ENCODE data around the gene HK1. TPM values are rescaled to one million over a fixed set of nuclear protein-coding genes. Genes with fewer than 3 reads are reported as not detected.

HK1 gene
- total and polyA plus RNA-seq, 10 donors: 19.0 to 108 (median 63.4) TPM

- peak; percentile 51 for DNase-seq
- intact Hi-C loops (cut with DNase I; ENCODE audit: low total_unique reads): loop anchor here (2.0 kb wide), 1 partner anchor 153 kb away; no protein-coding TSS in a partner anchor
- Histone ChIP-seq H3K36me3 (no peaks in the 10 kb centered on the region), H3K4me3 (no peak overlapping the region), H3K27me3 (replicated peaks in 1 of 7) (no peaks in the 10 kb centered on the region), H3K4me1 (peaks cover 0 to 25% (median 12%) of the 10 kb centered on the region in 6 donors), H3K9me3 (no peaks in the 10 kb centered on the region), H3K27ac (no peak overlapping the region)
- TF ChIP-seq POLR2A (IDR thresholded peaks at IDR 0.05): no peak
- no peak for TF ChIP-seq CTCF (IDR thresholded peaks at IDR 0.05 in 8 of 11, conservative IDR thresholded peaks at IDR 0.05 in 3 of 11)
- TF ChIP-seq POLR2AphosphoS5 (IDR thresholded peaks at IDR 0.05): no peak
- 57 to 70% (median 65%) methylated on average over 6 of the region's 6 CpGs for WGBS, 5 donors
Observed at GRCh38 chr10:69239816-69240434, 38.4 kb upstream of the HK1 start.

GRCh38 chr10:69240455-69240854 lies 37.8 kb upstream of the HK1 start:
- intact Hi-C loops (cut with DNase I; ENCODE audit: low total_unique reads): loop anchor here (2.0 kb wide), 1 partner anchor 152 kb away; no protein-coding TSS in a partner anchor
- Histone ChIP-seq H3K4me1 (peaks cover 0 to 25% (median 12%) of the 10 kb centered on the region in 6 donors), H3K9me3 (no peaks in the 10 kb centered on the region), H3K4me3 (no peak overlapping the region), H3K27me3 (replicated peaks in 1 of 7) (no peaks in the 10 kb centered on the region), H3K27ac (no peak overlapping the region), H3K36me3 (no peaks in the 10 kb centered on the region)
- 87 to 93% (median 90%) methylated on average over 11 of the region's 11 CpGs for WGBS, 5 donors
- TF ChIP-seq POLR2A (IDR thresholded peaks at IDR 0.05) (no peak), POLR2AphosphoS5 (IDR thresholded peaks at IDR 0.05) (no peak), CTCF (IDR thresholded peaks at IDR 0.05 in 8 of 11, conservative IDR thresholded peaks at IDR 0.05 in 3 of 11) (no peak)
- peak; percentile 56 for DNase-seq

- no peak overlapping the region for H3K4me3 ChIP-seq
- DNase-seq: peak; percentile 24
- WGBS, 5 donors: 77 to 92% (median 88%) methylated on average over 7 of the region's 7 CpGs
- TF ChIP-seq POLR2A (IDR thresholded peaks at IDR 0.05) (no peak), POLR2AphosphoS5 (IDR thresholded peaks at IDR 0.05) (no peak), CTCF (IDR thresholded peaks at IDR 0.05 in 8 of 11, conservative IDR thresholded peaks at IDR 0.05 in 3 of 11) (no peak)
- intact Hi-C loops (cut with DNase I; ENCODE audit: low total_unique reads): loop anchor here (2.0 kb wide), 1 partner anchor 151 kb away; no protein-coding TSS in a partner anchor
- no peaks in the 10 kb centered on the region for H3K9me3 ChIP-seq
- peaks cover 0 to 25% (median 12%) of the 10 kb centered on the region in 6 donors for H3K4me1 ChIP-seq
- H3K36me3 ChIP-seq: no peaks in the 10 kb centered on the region
- no peaks in the 10 kb centered on the region for H3K27me3 ChIP-seq (replicated peaks in 1 of 7)
- H3K27ac ChIP-seq: no peak overlapping the region
Observed at GRCh38 chr10:69241575-69241974, 36.7 kb upstream of the HK1 start.

GRCh38 chr10:69242040-69242851 lies 36.0 kb upstream of the HK1 start:
- intact Hi-C loops (cut with DNase I; ENCODE audit: low total_unique reads): no loop called here
- Histone ChIP-seq H3K27me3 (replicated peaks in 1 of 7) (no peaks in the 10 kb centered on the region), H3K36me3 (no peaks in the 10 kb centered on the region), H3K9me3 (no peaks in the 10 kb centered on the region), H3K4me3 (no peak overlapping the region), H3K4me1 (peaks cover 0 to 25% (median 12%) of the 10 kb centered on the region in 6 donors), H3K27ac (no peak overlapping the region)
- TF ChIP-seq POLR2AphosphoS5 (IDR thresholded peaks at IDR 0.05): no peak
- 78 to 90% (median 90%) methylated on average over 11 of the region's 11 CpGs for WGBS, 5 donors
- DNase-seq: peak; percentile 16
